MCF 10A (cell line): ENCODE data around the gene DCUN1D3. TPM values are rescaled to one million over a fixed set of nuclear protein-coding genes. Genes with fewer than 3 reads are reported as not detected.

Experiments used
- BruUV-seq: library from RNA; stranded (reverse); fragments of 400-500 nt; replicated peaks from 2 replicates; lab custom pipeline; 2021; lab: Mats Ljungman, UMichigan
- CTCF ChIA-PET: fragments of 300-600 bp; sonication (Branson Sonifier 250); formaldehyde crosslinking; extraction: SDS; loops from one replicate; lab custom pipeline; 2021; ENCODE audit warnings: antibody characterized with exemption, inconsistent platforms; lab: Yijun Ruan, JAX
- POLR2A ChIA-PET: fragments of 300-600, 350-650 bp; sonication (Branson Sonifier 250); formaldehyde crosslinking; extraction: SDS; loops from one replicate; lab custom pipeline; 2020; ENCODE audit warnings: antibody characterized with exemption, inconsistent platforms; lab: Yijun Ruan, JAX
- DNase-seq: peaks from one replicate; pipeline ENCODE4 v3.0.0-alpha.2; 2018; ENCODE audit not compliant: unreplicated experiment
- H3K27ac Mint-ChIP-seq: one replicate; pipeline ENCODE4 v1.8.0; 2022; ENCODE audit warnings: mild to moderate bottlenecking, low read depth, mixed read lengths; ENCODE audit not compliant: unreplicated experiment
- H3K27me3 Mint-ChIP-seq: one replicate; pipeline ENCODE4 v1.8.0; 2022; ENCODE audit warnings: mixed read lengths; ENCODE audit not compliant: insufficient read depth, unreplicated experiment
- H3K36me3 Mint-ChIP-seq: one replicate; pipeline ENCODE4 v1.8.0; 2022; ENCODE audit warnings: mild to moderate bottlenecking, moderate library complexity, mixed read lengths; ENCODE audit not compliant: insufficient read depth, unreplicated experiment
- H3K4me1 Mint-ChIP-seq: one replicate; pipeline ENCODE4 v1.8.0; 2022; ENCODE audit warnings: mixed read lengths; ENCODE audit not compliant: insufficient read depth, unreplicated experiment
- H3K4me3 Mint-ChIP-seq: one replicate; pipeline ENCODE4 v1.8.0; 2022; ENCODE audit warnings: mild to moderate bottlenecking, moderate library complexity, mixed read lengths; ENCODE audit not compliant: unreplicated experiment
- H3K9me3 Mint-ChIP-seq: one replicate; pipeline ENCODE4 v1.8.0; 2022; ENCODE audit warnings: mixed read lengths; ENCODE audit not compliant: unreplicated experiment
- CTCF ChIP-seq: fragments of 200-600 bp; IDR thresholded peaks from one replicate; pipeline ENCODE4 v1.8.0; 2022; ENCODE audit warnings: antibody characterized with exemption, mild to moderate bottlenecking; ENCODE audit not compliant: unreplicated experiment
- intact Hi-C: fragments of 100-400 bp; cut with micrococcal nuclease; formaldehyde crosslinking; loops from 2 replicates; pipeline ENCODE4 v1.14.1; 2022
- total RNA-seq: library from RNA; stranded (reverse); gene quantifications from 2 replicates; pipeline ENCODE4 v1.2.3, GENCODE V29; 2022

The DCUN1D3 gene
- total RNA-seq, 1 experiment from 2014 or later, result 31.7 TPM

GRCh38 chr16:20897253-20897897, 2.8 kb downstream of the DCUN1D3 start:
- H3K27ac Mint-ChIP-seq, result peak overlapping the region; percentile 97
- POLR2A ChIA-PET, result interaction anchor here (0.8 to 16.0 kb wide), 12 partner anchors 10 to 404 kb away, joined by 3 to 343 read pairs (median 12); partner anchors contain the start of genes ERI2 and REXO5
- H3K27me3 Mint-ChIP-seq, result no peaks in the 10 kb centered on the region
- peak; percentile 74 for DNase-seq
- intact Hi-C loops, result no loop called here
- BruUV-seq, result no TSS peak
- CTCF ChIA-PET, result interaction anchor here (1.1 to 5.3 kb wide), 6 partner anchors 16 to 187 kb away, joined by 4 to 47 read pairs (median 6); no protein-coding TSS in a partner anchor
- no peaks in the 10 kb centered on the region for H3K9me3 Mint-ChIP-seq
- peaks cover 48% of the 10 kb centered on the region for H3K4me1 Mint-ChIP-seq
- peak overlapping the region; percentile 75 for H3K4me3 Mint-ChIP-seq
- peaks cover 75% of the 10 kb centered on the region for H3K36me3 Mint-ChIP-seq
- TF ChIP-seq CTCF, result no peak

- H3K4me1 Mint-ChIP-seq, result peaks cover 47% of the 10 kb centered on the region
- intact Hi-C loops, result no loop called here
- no peak for TF ChIP-seq CTCF
Measured at GRCh38 chr16:20894388-20894787, 5.8 kb downstream of the DCUN1D3 start.

GRCh38 chr16:20889625-20890275, 10.4 kb downstream of the DCUN1D3 start:
- TF ChIP-seq CTCF, result no peak
- no peaks in the 10 kb centered on the region for H3K9me3 Mint-ChIP-seq
- peaks cover 78% of the 10 kb centered on the region for H3K36me3 Mint-ChIP-seq
- intact Hi-C loops, result no loop called here
- peaks cover 25% of the 10 kb centered on the region for H3K4me1 Mint-ChIP-seq
- no peak overlapping the region for H3K4me3 Mint-ChIP-seq
- DNase-seq, result no peak
- H3K27ac Mint-ChIP-seq, result no peak overlapping the region
- POLR2A ChIA-PET, result interaction anchor here (0.6 to 1.4 kb wide), 4 partner anchors 10 to 39 kb away, joined by 3 to 6 read pairs (median 3); partner anchors contain the start of genes DCUN1D3 and LYRM1
- no TSS peak for BruUV-seq
- CTCF ChIA-PET, result interaction anchor here (0.7 kb wide), 2 partner anchors 42 to 115 kb away, joined by 3 to 5 read pairs; no protein-coding TSS in a partner anchor
- H3K27me3 Mint-ChIP-seq, result no peaks in the 10 kb centered on the region

More at GRCh38 chr16:20894388-20894787, 5.8 kb downstream of the DCUN1D3 start:
- no peak overlapping the region for H3K4me3 Mint-ChIP-seq
- BruUV-seq, result no TSS peak
- POLR2A ChIA-PET, result interaction anchor here (1.0 to 16.0 kb wide), 2 partner anchors 25 to 103 kb away, joined by 3 to 343 read pairs; no protein-coding TSS in a partner anchor
- DNase-seq, result no peak
- peaks cover 88% of the 10 kb centered on the region for H3K36me3 Mint-ChIP-seq
- H3K27ac Mint-ChIP-seq, result no peak overlapping the region
- no peaks in the 10 kb centered on the region for H3K9me3 Mint-ChIP-seq
- H3K27me3 Mint-ChIP-seq, result no peaks in the 10 kb centered on the region
- CTCF ChIA-PET, result interaction anchor here (0.6 to 2.1 kb wide), 4 partner anchors 18 to 312 kb away, joined by 3 to 9 read pairs (median 3); no protein-coding TSS in a partner anchor

GRCh38 chr16:20887207-20887606, 13.0 kb downstream of the DCUN1D3 start:
- Mint-ChIP-seq H3K4me1 (peaks cover 29% of the 10 kb centered on the region), H3K36me3 (peaks cover 71% of the 10 kb centered on the region), H3K27ac (peak overlapping the region; percentile 65), H3K4me3 (no peak overlapping the region), H3K9me3 (no peaks in the 10 kb centered on the region), H3K27me3 (no peaks in the 10 kb centered on the region)
- ChIA-PET POLR2A (interaction anchor here (0.8 to 4.0 kb wide), 2 partner anchors 11 to 12 kb away, joined by 3 to 29 read pairs; no protein-coding TSS in a partner anchor), CTCF (interaction anchor here (0.9 to 1.0 kb wide), 2 partner anchors 12 to 13 kb away, joined by 3 to 4 read pairs; partner anchors contain the start of gene DCUN1D3)
- TF ChIP-seq CTCF, result no peak
- intact Hi-C loops, result no loop called here
- no TSS peak for BruUV-seq
- no peak for DNase-seq
